ENCODE measurements around the gene BNC2.
"Not testable (repeated sequence)": the region's sequence is repeated elsewhere in the genome, so short reads cannot be mapped to it uniquely, and the experiment has no call there.

BNC2 gene

DNA sequence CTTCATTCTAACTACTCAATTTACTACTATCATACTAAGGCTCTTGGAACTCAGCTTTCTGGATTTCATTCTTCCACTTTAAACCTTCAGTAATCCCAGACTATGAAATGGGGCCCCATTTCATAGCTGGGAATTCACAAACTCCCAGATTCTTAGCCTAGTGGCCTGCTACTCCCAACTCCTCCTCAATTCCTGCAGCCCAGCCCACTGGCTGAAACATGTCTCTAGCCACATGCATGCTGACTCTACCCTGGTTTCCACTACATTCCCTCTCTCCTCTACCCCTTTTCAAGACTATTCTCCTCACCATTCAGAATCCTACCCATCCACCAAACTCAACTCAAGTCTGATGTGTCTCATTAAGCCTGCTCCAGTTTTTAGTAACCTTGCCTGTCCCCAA is 370.6 kb downstream of the BNC2 start:
- FAIRE-seq, result no peak
- TF ChIP-seq POLR2AphosphoS5 (IDR thresholded peaks at IDR 0.05; ENCODE audit: low read depth, low read length) (no peak), POLR2A (IDR thresholded peaks at IDR 0.05; ENCODE audit: low read depth, low read length) (no peak), TAF1 (IDR thresholded peaks at IDR 0.05; ENCODE audit: borderline replicate concordance, low read depth, low read length) (no peak)
- no peak for DNase-seq (ENCODE audit: insufficient read length)

DNA sequence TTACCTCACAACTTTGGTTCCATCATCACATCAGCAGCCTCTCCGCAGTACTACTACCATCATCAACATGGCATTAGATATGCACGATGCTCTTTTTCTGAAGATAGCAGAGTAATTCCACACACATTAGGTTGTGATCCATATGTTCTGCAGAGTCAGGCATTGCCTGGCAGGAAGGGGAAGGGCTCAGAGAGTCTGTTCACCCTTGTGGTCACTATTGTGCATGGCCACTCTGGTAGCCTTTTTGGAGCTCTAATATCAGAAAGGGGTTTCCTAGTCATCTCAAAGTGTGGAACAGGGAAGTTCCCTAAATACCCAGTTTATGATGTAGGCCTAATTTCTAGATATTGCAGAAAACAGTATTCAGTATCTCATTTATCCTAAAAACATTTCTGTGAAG is 373.6 kb downstream of the BNC2 start:
- FAIRE-seq (no peak), DNase-seq (ENCODE audit: insufficient read length) (no peak)
- TF ChIP-seq POLR2A (IDR thresholded peaks at IDR 0.05; ENCODE audit: low read depth, low read length), result no peak
- no peak for TF ChIP-seq TAF1 (IDR thresholded peaks at IDR 0.05; ENCODE audit: borderline replicate concordance, low read depth, low read length)
- TF ChIP-seq POLR2AphosphoS5 (IDR thresholded peaks at IDR 0.05; ENCODE audit: low read depth, low read length), result no peak

DNA sequence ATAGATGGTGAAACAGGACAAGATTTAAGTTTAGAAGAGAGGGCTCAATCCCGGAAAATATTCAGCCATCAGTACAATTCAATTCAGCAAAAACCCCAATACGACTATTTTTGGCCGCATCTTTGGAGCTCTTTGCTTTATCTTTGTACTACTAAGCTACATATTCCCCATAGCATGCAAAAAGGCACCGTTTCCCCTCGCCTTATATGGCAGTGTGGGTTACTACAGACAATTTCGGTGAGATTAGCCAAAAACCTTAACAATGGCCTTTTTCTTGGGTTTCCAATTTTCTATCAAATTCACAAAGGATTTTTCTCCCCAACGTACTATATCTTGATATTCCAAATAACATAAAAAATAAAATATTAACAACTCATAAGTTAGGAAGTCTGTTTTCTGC is 382.6 kb downstream of the BNC2 start:
- no peak for DNase-seq (ENCODE audit: insufficient read length)
- TF ChIP-seq TAF1 (IDR thresholded peaks at IDR 0.05; ENCODE audit: borderline replicate concordance, low read depth, low read length), result no peak
- no peak for TF ChIP-seq POLR2AphosphoS5 (IDR thresholded peaks at IDR 0.05; ENCODE audit: low read depth, low read length)
- TF ChIP-seq POLR2A (IDR thresholded peaks at IDR 0.05; ENCODE audit: low read depth, low read length), result no peak
- FAIRE-seq, result no peak

DNA sequence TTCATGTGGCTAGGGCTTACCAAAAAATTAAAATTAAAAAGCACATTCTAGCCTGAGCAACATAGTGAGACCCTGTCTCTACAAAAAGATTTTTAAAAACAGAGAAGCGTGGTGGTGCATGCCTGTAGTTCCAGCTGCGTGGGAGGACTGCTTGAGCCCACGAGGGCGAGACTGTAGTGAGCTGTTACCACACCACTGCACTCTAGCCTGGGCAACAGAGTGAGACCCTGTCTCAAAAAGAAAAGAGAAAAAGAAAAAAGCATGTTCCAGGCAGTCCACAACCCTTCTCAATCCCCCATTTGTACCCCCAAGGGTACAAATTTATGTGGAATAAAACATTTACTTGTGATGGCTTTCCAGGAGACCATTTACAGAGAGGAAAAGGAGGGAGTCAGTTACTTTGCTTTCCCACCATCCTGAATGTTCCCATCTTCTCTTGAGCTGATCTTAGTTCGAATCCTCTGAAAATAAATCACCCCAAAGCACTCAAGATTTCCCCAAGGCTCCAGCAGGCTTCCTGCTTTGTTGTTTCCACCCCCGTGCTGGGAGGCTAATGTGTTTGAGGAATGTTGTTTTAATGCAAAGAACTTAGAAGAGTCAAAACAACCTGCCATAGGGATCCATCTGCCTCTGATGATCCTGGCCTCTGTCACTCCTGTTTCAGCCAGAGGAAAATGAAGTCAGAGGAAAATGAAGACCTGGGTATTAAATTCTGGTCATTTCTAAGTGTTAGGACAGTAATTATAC is 384.7 kb downstream of the BNC2 start:
- DNase-seq (ENCODE audit: insufficient read length), result no peak
- TF ChIP-seq POLR2AphosphoS5 (IDR thresholded peaks at IDR 0.05; ENCODE audit: low read depth, low read length) (no peak), TAF1 (IDR thresholded peaks at IDR 0.05; ENCODE audit: borderline replicate concordance, low read depth, low read length) (no peak), POLR2A (IDR thresholded peaks at IDR 0.05; ENCODE audit: low read depth, low read length) (no peak)
- no peak for FAIRE-seq

DNA sequence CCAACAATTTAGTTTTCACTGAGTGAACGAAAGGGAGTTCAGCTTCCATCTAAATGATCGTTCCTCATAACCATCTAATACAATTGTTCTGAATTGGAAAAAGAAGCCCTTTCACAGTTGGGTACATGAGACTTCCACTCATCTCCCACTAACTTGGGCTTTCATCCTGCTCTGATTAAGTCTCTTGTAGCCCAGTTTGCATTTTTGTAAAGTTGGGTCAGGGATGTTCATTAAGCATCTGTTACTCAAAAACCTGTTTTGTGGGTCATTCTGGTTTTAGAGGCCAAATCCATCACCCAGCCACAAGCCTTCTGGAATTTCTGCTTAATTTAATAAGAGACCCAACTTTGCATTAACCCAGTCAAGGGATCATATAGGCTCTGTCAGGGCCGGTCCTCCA is 385.3 kb downstream of the BNC2 start:
- DNase-seq (ENCODE audit: insufficient read length) (no peak), FAIRE-seq (peak; percentile 21)
- TF ChIP-seq POLR2AphosphoS5 (IDR thresholded peaks at IDR 0.05; ENCODE audit: low read depth, low read length), result no peak
- TF ChIP-seq POLR2A (IDR thresholded peaks at IDR 0.05; ENCODE audit: low read depth, low read length), result no peak
- no peak for TF ChIP-seq TAF1 (IDR thresholded peaks at IDR 0.05; ENCODE audit: borderline replicate concordance, low read depth, low read length)

DNA sequence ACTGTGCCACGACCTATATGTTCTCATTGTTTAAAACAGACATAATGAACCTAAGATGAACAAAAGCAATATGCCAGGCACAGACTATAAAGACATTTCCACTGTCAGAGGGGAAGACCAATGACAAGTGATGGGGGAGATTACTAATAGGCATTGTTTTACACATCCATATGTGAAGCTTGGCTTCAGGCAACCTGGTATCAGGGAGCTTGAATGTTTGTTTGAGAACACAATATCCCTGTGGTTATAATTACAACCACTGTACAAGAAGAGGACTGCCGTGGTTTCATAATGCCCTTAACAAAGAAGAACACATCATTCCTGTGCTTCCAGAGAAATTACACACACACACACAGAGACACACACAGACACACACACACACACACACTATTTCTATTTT is 385.7 kb downstream of the BNC2 start:
- TF ChIP-seq POLR2AphosphoS5 (IDR thresholded peaks at IDR 0.05; ENCODE audit: low read depth, low read length) (no peak), TAF1 (IDR thresholded peaks at IDR 0.05; ENCODE audit: borderline replicate concordance, low read depth, low read length) (no peak)
- no peak for DNase-seq (ENCODE audit: insufficient read length)
- peak; percentile 86 for FAIRE-seq

DNA sequence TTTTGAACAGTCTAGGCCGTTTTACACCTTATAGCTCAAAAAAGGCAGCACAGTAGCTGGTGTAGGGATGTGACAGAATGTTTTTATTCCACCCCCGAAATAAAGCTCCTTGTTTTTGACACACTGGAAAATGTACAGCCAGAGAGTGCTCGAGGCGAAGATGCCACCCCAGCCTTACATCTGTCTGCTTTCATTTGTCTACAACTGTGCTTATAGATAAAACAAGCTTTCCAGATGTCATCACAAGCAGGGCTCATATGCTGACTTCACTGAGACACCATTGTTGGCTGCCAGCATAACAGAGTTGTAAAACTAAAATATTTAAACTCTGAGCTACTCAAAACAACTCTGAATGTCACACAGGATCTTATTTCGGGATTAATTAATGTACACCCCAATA is 386.3 kb downstream of the BNC2 start:
- TF ChIP-seq POLR2A (IDR thresholded peaks at IDR 0.05; ENCODE audit: low read depth, low read length) (no peak), TAF1 (IDR thresholded peaks at IDR 0.05; ENCODE audit: borderline replicate concordance, low read depth, low read length) (no peak), POLR2AphosphoS5 (IDR thresholded peaks at IDR 0.05; ENCODE audit: low read depth, low read length) (no peak)
- peak; percentile 30 for FAIRE-seq
- DNase-seq (ENCODE audit: insufficient read length), result no peak

DNA sequence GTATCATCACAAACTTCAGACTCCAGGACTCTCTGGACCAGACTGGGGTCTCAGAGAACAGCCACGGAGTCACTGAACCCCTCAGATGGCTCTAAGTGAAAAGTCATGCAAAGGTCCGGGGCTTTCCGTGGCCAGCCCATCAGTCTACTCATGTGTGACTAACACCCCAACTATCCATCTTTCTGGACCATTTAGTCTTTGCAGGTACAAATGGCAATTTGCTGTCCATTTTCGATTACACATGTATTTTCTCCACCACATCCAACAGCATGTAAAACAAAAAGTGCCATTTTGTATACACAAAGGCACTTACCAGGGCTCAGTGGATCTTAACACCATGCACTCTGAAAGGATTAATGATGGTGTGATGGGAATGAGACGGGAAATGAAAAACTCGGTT is 387.7 kb downstream of the BNC2 start:
- FAIRE-seq (peak; percentile 82), DNase-seq (ENCODE audit: insufficient read length) (no peak)
- TF ChIP-seq POLR2AphosphoS5 (IDR thresholded peaks at IDR 0.05; ENCODE audit: low read depth, low read length) (no peak), TAF1 (IDR thresholded peaks at IDR 0.05; ENCODE audit: borderline replicate concordance, low read depth, low read length) (no peak), POLR2A (IDR thresholded peaks at IDR 0.05; ENCODE audit: low read depth, low read length) (no peak)

DNA sequence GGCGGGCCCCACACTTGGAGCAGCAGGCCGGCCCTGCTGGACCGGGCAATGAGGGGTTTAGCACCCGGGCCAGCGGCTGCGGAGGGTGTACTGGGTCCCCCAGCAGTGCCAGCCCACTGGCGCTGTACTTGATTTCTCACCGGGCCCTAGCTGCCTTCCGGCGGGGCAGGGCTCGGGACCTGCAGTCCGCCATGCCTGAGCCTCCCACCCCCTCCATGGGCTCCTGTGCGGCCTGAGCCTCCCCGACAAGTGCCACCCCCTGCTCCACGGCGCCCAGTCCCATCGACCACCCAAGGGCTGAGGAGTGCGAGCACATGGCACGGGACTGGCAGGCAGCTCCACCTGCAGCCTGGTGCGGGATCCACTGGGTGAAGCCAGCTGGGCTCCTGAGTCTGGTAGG is 389.9 kb downstream of the BNC2 start:
- DNase-seq (ENCODE audit: insufficient read length); FAIRE-seq: not testable (repeated sequence)

DNA sequence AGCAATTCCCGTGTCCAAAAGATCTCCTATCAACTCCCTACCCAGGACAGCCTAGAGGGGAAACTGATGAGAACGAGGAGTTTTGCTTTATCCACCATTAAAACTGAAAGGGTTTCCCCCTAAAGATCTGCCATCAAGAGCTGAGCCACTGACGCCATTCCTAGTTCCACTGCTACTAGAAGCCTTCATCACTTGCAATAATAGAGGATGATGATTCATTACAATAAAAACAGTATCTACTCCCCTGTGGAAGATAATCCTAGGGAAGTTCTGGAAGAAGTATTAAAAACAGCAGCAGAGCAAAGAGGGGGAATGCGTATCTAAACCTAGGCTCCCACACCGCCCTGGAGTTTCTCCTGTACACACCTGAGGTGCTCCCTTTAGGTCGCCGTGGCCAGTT is 394.5 kb downstream of the BNC2 start:
- no peak for FAIRE-seq
- TF ChIP-seq POLR2AphosphoS5 (IDR thresholded peaks at IDR 0.05; ENCODE audit: low read depth, low read length) (no peak), POLR2A (IDR thresholded peaks at IDR 0.05; ENCODE audit: low read depth, low read length) (no peak), TAF1 (IDR thresholded peaks at IDR 0.05; ENCODE audit: borderline replicate concordance, low read depth, low read length) (no peak)
- no peak for DNase-seq (ENCODE audit: insufficient read length)

DNA sequence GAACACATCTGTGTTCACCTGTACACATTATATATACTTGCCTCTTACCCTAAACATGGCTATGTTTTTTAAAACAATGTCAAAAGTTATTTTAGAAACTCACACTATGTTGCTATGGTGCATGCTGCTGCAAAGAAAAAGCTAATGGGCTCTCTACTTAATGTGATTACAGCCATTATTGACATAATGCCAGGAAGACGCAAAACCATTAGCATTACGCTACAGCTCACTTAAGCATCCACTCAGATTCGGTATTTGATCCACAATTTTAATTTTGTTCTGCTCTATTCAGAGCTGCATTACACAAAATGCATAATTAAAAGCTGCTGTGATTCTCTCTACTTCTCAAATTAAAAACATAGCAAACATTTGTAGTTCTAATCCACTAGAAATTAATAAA is 395.2 kb downstream of the BNC2 start:
- no peak for FAIRE-seq
- no peak for TF ChIP-seq POLR2A (IDR thresholded peaks at IDR 0.05; ENCODE audit: low read depth, low read length)
- TF ChIP-seq TAF1 (IDR thresholded peaks at IDR 0.05; ENCODE audit: borderline replicate concordance, low read depth, low read length), result no peak
- no peak for TF ChIP-seq POLR2AphosphoS5 (IDR thresholded peaks at IDR 0.05; ENCODE audit: low read depth, low read length)
- no peak for DNase-seq (ENCODE audit: insufficient read length)

DNA sequence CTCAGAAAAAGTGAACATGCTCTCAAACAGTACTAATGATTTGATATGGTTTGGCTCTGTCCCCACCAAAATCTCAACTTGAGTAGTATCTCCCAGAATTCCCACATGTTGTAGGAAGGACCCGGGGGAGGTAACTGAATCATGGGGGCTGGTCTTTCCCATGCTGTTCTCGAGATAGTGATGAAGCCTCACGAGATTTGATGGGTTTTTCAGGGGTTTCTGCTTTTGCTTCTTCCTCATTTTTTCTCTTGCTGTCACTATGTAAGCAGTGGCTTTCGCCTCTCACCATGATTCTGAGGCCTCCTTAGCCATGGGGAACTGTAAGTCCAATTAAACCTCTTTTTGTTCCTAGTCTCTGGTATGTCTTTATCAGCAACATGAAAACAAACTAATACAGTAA is 401.3 kb downstream of the BNC2 start:
- FAIRE-seq, result no peak
- DNase-seq (ENCODE audit: insufficient read length), result no peak
- TF ChIP-seq TAF1 (IDR thresholded peaks at IDR 0.05; ENCODE audit: borderline replicate concordance, low read depth, low read length) (no peak), POLR2A (IDR thresholded peaks at IDR 0.05; ENCODE audit: low read depth, low read length) (no peak), POLR2AphosphoS5 (IDR thresholded peaks at IDR 0.05; ENCODE audit: low read depth, low read length) (no peak)

DNA sequence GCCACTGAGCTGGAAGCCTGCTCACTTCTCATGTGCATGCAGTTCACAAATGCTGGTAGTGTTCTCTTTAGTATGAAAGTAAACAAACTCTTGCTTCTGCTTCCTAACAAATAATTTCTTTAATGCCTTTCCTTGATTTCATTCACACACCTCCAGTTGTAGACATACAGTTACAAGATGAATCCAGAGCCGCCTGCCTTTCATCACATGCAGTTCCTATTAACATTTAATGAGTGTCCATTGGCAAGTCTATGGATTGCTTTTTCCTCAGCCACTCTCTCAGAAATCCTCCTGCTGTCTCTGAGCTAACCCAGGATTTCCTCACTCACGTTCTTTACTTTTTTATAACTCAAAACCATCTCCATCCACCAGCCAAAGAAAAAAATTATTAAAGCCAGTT is 408.6 kb downstream of the BNC2 start:
- TF ChIP-seq POLR2AphosphoS5 (IDR thresholded peaks at IDR 0.05; ENCODE audit: low read depth, low read length), result no peak
- no peak for FAIRE-seq
- no peak for DNase-seq (ENCODE audit: insufficient read length)

All from GM12892 (cell line).